Right lobe of liver (tissue), 6 donors: Measurements from ENCODE around the gene MIP. TPM values are rescaled to one million over a fixed set of nuclear protein-coding genes. Genes with fewer than 3 reads are reported as not detected.

Source experiments
- ATAC-seq, 4 donors: fragments of 200-7000 bp; cut with Tn5 transposase; one replicate each; pipeline ENCODE4 v1.9.1; 2020; ENCODE audit warnings: mild to moderate bottlenecking in 4 of 4, moderate library complexity in 4 of 4
- DNase-seq, 3 donors: peaks; one replicate each; pipeline ENCODE4 v3.0.0-alpha.2; 2020
- H3K27ac ChIP-seq, 3 donors: fragments of 200-600 bp; one replicate each; pipeline ENCODE4 v1.8.0; 2022
- H3K27me3 ChIP-seq, 2 donors: fragments of 200-600 bp; one replicate each; pipeline ENCODE4 v1.8.0; 2022
- H3K36me3 ChIP-seq, 4 donors: fragments of 200-600 bp; sonication (generic) in 1 of 4; one replicate each; pipeline versions ENCODE4 v1.5.1 to v1.8.0; 2017 to 2022; ENCODE audit warnings: control low read depth in 1 of 4
- H3K4me1 ChIP-seq, 4 donors: fragments of 200-600 bp; sonication (generic) in 1 of 4; one replicate each; pipeline versions ENCODE4 v1.5.1 to v1.8.0; 2017 to 2022; ENCODE audit warnings: control low read depth in 1 of 4
- H3K4me3 ChIP-seq, 3 donors: fragments of 200-600 bp; one replicate each; pipeline ENCODE4 v1.8.0; 2022
- H3K9me3 ChIP-seq, 4 donors: fragments of 200-600 bp; sonication (generic) in 1 of 4; one replicate each; pipeline versions ENCODE4 v1.5.1 to v1.8.0; 2017 to 2022; ENCODE audit warnings: control low read depth in 1 of 4
- POLR2A ChIP-seq: fragments of 450-650 bp; IDR thresholded peaks from one replicate; pipeline ENCODE4 v1.6.1; 2017; ENCODE audit warnings: antibody characterized with exemption, mild to moderate bottlenecking
- WGBS: methylation state at CpG from one replicate; pipeline ENCODE4 v1.1.6; 2018; ENCODE audit warnings: low coverage, low lambda C conversion rate; ENCODE audit not compliant: insufficient coverage; ENCODE audit errors: missing lambda C conversion rate; 5-methylcytosine and 5-hydroxymethylcytosine counted together
- intact Hi-C, 2 donors: fragments of 100-400 bp; cut with DNase I; formaldehyde crosslinking; loops; one replicate each; pipeline versions ENCODE4 v1.11.2 to v1.14.1; 2022
- total RNA-seq, 6 experiments: library from RNA; depleted of rRNA in 2 of 6; stranded (reverse); fragments of >200 nt in 2 of 6; fragmentation: NEBNext Ultra II Directional in 3 of 6; extraction: Animal tissue kit (Norgen Biotek cat#: 25700) in 3 of 6; gene quantifications; one replicate each; pipeline versions ENCODE4 v1.1.0 to v1.2.4, GENCODE V29; 2016 to 2023
- TF ChIP-seq, protein P1 (sequence below), 4 donors: fragments of 200-600 bp in 3 of 4; fragments of 450-650 bp in 1 of 4; IDR thresholded peaks; one replicate each; pipeline versions ENCODE4 v1.5.1 to v1.8.0; 2016 to 2022; ENCODE audit warnings: antibody characterized with exemption in 4 of 4, mild to moderate bottlenecking in 2 of 4
- donor health status: DM: no; HTN: yes; CAD: no.
- donor health status: DM: no; HTN: no; CAD: no.
- donor health status: DM: no; HTN: no; CAD: no.
- donor health status: DM: no; HTN: yes; CAD: no.
- donor health status: DM: no; HTN: yes; CAD: no.

Gene MIP
- total RNA-seq, 6 experiments from 2014 or later: 0.42 to 0.91 (median 0.76) TPM; not detected in 1

DNA sequence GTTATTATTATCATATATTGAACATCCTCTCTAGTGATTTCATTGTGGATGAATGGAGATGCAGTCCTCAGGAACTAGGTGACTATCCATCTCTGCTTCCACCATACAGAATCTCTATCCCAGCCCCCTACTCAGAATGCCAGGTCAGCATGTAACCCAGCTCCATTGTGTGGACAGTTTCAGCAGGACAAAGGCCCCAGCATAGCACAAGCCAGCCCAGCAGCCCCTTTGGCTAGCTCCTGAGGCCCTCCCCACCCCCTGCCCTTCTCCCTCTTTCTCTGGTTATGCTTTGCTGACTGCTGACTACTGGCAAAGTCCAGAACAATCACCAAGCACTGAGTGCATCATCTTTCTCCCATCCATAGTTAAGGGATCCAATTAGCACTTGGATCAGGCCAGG, 8.1 kb upstream of the MIP start:
- Histone ChIP-seq H3K9me3 (no peaks in the 10 kb centered on the region), H3K27ac (no peak overlapping the region), H3K4me1 (peaks cover 0 to 4% (median 1%) of the 10 kb centered on the region in 4 donors), H3K27me3 (no peaks in the 10 kb centered on the region), H3K4me3 (no peak overlapping the region), H3K36me3 (no peaks in the 10 kb centered on the region)
- intact Hi-C loops: no loop called here
- ATAC-seq (no peak), DNase-seq (no peak)
- TF ChIP-seq, protein P1, sequence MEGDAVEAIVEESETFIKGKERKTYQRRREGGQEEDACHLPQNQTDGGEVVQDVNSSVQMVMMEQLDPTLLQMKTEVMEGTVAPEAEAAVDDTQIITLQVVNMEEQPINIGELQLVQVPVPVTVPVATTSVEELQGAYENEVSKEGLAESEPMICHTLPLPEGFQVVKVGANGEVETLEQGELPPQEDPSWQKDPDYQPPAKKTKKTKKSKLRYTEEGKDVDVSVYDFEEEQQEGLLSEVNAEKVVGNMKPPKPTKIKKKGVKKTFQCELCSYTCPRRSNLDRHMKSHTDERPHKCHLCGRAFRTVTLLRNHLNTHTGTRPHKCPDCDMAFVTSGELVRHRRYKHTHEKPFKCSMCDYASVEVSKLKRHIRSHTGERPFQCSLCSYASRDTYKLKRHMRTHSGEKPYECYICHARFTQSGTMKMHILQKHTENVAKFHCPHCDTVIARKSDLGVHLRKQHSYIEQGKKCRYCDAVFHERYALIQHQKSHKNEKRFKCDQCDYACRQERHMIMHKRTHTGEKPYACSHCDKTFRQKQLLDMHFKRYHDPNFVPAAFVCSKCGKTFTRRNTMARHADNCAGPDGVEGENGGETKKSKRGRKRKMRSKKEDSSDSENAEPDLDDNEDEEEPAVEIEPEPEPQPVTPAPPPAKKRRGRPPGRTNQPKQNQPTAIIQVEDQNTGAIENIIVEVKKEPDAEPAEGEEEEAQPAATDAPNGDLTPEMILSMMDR (IDR thresholded peaks at IDR 0.05): no peak
- no peak for TF ChIP-seq POLR2A

DNA sequence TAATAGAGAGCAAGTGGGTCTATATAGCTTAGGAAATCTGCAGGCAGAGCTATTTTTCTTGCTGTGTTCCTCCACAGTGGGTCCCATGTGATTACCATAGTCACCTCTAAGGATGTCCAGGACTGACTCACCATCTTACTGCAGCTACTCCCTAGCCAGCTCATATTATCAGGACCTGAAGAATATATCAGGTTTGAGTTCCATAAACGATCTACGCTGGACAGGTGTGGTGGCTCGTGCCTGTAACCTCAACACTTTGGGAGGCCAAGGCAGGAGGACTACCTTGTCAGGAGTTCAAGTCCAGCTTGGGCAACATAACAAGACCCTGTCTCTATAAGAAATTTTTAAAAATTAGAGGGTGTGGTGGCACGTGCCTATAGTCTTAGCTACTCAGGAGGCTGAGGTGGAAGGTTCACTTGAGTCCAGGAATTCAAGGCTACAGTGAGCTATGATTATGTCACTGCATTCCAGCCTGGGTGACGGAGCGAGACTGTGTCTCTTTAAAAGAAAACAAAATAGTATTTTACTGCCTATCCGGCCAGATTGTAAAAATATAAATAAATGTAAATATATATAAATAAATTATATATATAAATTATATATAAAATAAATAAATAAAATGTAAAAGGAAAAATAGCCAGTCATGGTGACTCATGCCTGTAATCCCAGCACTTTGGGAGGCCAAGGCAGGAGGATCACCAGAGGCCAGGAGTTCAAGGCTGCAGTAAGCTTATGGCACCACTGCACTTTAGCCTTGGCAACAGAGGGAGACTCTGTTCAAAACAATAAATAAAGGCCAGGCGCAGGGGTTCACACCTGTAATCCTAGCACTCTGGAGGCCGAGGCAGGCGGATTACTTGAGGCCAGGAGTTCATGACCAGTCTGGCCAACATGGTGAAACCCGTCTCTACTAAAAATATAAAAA, 7.0 kb upstream of the MIP start:
- WGBS: 83% methylated on average over 10 of the region's 11 CpGs

DNA sequence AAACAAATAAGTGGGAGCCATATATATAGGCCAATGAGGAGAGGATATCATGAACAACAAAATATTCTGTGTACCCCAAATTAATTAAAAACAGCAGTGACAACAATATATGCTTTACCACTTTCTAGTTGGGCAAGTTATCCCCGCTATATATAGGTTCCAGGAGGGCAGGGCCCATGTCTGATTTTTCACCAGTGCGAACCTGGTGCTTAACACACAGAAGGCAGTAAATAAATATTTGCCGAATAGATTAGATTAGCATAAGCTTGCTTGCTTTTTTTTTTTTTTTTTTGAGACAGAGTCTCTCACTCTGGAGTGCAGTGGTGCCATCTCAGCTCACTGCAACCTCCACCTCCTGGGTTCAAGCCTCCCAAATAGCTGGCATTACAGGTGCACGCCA, 3.4 kb upstream of the MIP start:
- 67% methylated on average over 4 of the region's 4 CpGs for WGBS
- no peak overlapping the region for H3K4me3 ChIP-seq
- H3K27me3 ChIP-seq: no peaks in the 10 kb centered on the region
- intact Hi-C loops: loop anchor here (10.0 kb wide), 1 partner anchor 103 kb away; no protein-coding TSS in a partner anchor
- no peaks in the 10 kb centered on the region for H3K4me1 ChIP-seq
- DNase-seq (no peak), ATAC-seq (no peak)
- no peak overlapping the region for H3K27ac ChIP-seq
- no peaks in the 10 kb centered on the region for H3K36me3 ChIP-seq
- no peak for TF ChIP-seq POLR2A
- TF ChIP-seq, protein P1 (IDR thresholded peaks at IDR 0.05): no peak
- H3K9me3 ChIP-seq: no peaks in the 10 kb centered on the region

More for the DNA sequence above, 7.0 kb upstream of the MIP start:
- intact Hi-C loops: no loop called here
- Histone ChIP-seq H3K4me1 (peaks cover 0 to 4% (median 1%) of the 10 kb centered on the region in 4 donors), H3K27me3 (no peaks in the 10 kb centered on the region), H3K36me3 (no peaks in the 10 kb centered on the region), H3K27ac (no peak overlapping the region), H3K9me3 (no peaks in the 10 kb centered on the region), H3K4me3 (no peak overlapping the region)
- TF ChIP-seq POLR2A: no peak
- TF ChIP-seq, protein P1 (IDR thresholded peaks at IDR 0.05): no peak
- no peak for ATAC-seq
- DNase-seq: no peak

DNA sequence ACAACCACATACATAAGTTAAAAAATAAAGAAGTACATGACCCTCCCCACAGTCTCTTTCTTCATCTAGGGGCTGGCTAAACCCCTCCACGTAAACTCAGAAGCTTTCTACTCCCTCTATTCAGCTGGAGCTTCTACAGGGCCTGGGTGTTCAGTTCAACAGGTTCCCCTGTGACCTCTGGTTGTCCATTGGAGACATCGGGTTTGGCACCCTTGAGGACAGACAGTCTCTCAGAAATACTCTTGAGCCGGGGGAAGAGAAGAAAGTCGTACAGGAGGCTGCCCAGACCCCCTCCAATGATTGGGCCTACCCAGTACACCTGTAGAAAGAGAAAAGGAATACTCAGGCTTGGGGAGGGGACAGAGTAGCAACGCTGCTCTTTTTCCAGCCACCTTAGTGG, 3.3 kb downstream of the MIP start:
- intact Hi-C loops: loop anchor here (10.0 kb wide), 1 partner anchor 96 kb away; no protein-coding TSS in a partner anchor

More for the DNA sequence above, 3.3 kb downstream of the MIP start:
- ATAC-seq (no peak), DNase-seq (no peak)
- H3K27me3 ChIP-seq: no peaks in the 10 kb centered on the region
- no peaks in the 10 kb centered on the region for H3K9me3 ChIP-seq
- WGBS: 89% methylated on average over 5 of the region's 5 CpGs
- no peaks in the 10 kb centered on the region for H3K36me3 ChIP-seq
- no peak for TF ChIP-seq POLR2A
- TF ChIP-seq, protein P1 (IDR thresholded peaks at IDR 0.05): no peak
- H3K4me1 ChIP-seq: no peaks in the 10 kb centered on the region
- no peak overlapping the region for H3K27ac ChIP-seq
- no peak overlapping the region for H3K4me3 ChIP-seq
